GM12874 (cell line): ENCODE measurements around the gene ZNF766.
A peak's percentile ranks its signal among the peaks of the same experiment; 100 is the strongest.

ENCODE experiments used
- CTCF ChIP-seq: IDR thresholded peaks from 2 replicates; pipeline ENCODE4 v1.5.1; 2011; ENCODE audit warnings: low read depth, mild to moderate bottlenecking, control low read depth, low read length, moderate library complexity; ENCODE audit not compliant: insufficient read depth

Gene ZNF766

GRCh38 chr19:52322429-52322828, 53.0 kb downstream of the ZNF766 start:
- TF ChIP-seq CTCF, result no peak

GRCh38 chr19:52331757-52332156, 62.4 kb downstream of the ZNF766 start:
- TF ChIP-seq CTCF, result no peak

- TF ChIP-seq CTCF, result no peak
These were observed 66.4 kb downstream of the ZNF766 start for GRCh38 chr19:52335768-52336116.

GRCh38 chr19:52336117-52336790, 66.9 kb downstream of the ZNF766 start, which contains the start of gene ZNF610:
Gene ZNF610, plus strand, starts transcription at chr19:52336243. Its CDS starts 12,930 bp downstream, at chr19:52349173.
- no peak for TF ChIP-seq CTCF

- no peak for TF ChIP-seq CTCF
These were observed 67.5 kb downstream of the ZNF766 start for GRCh38 chr19:52336791-52337381.

- peak; percentile 42; the same call in 1 of the 2 replicates for TF ChIP-seq CTCF
These were observed 74.2 kb downstream of the ZNF766 start for GRCh38 chr19:52343548-52343947.

GRCh38 chr19:52345162-52345561, 75.8 kb downstream of the ZNF766 start:
- TF ChIP-seq CTCF, result no peak
